SU-DHL-6 (cell line): ENCODE measurements around the gene RASL11A.

ENCODE experiments used
- H2AFZ ChIP-seq: fragments of 200-600 bp; sonication (generic); 2 replicates; pipeline ENCODE4 v1.6.1; 2014; ENCODE audit warnings: low read depth, mild to moderate bottlenecking, moderate library complexity, mixed read lengths, antibody characterized with exemption, low read length; ENCODE audit not compliant: severe bottlenecking
- H3F3A ChIP-seq: fragments of 200-600 bp; shearing (Covaris generic); 2 replicates; pipeline ENCODE4 v1.6.0; 2016; ENCODE audit warnings: antibody characterized with exemption, mild to moderate bottlenecking; ENCODE audit not compliant: insufficient read depth
- H3K27ac ChIP-seq: fragments of 200-600 bp; sonication (generic); 2 replicates; pipeline ENCODE4 v1.5.1; 2016; ENCODE audit warnings: low read depth, mild to moderate bottlenecking, low read length, moderate library complexity, mixed read lengths
- H3K27me3 ChIP-seq: fragments of 200-600 bp; sonication (generic), shearing (Covaris generic); 2 replicates; pipeline ENCODE4 v1.6.0; 2014; ENCODE audit warnings: mild to moderate bottlenecking, low read length
- H3K36me3 ChIP-seq: fragments of 200-600 bp; sonication (generic); 2 replicates; pipeline ENCODE4 v1.6.1; 2014; ENCODE audit warnings: mild to moderate bottlenecking, low read length, mixed read lengths
- H3K4me2 ChIP-seq: fragments of 300-600, 200-600 bp; shearing (Covaris generic), sonication (generic); 2 replicates; pipeline ENCODE4 v1.6.0; 2014; ENCODE audit warnings: low read length, low read depth, mild to moderate bottlenecking; ENCODE audit not compliant: poor library complexity, severe bottlenecking
- H3K4me3 ChIP-seq: fragments of 200-600 bp; sonication (generic); 2 replicates; pipeline ENCODE4 v1.5.1; 2014; ENCODE audit warnings: antibody characterized with exemption, low read length, mild to moderate bottlenecking, mixed read lengths; ENCODE audit not compliant: insufficient read depth, poor library complexity, severe bottlenecking
- H3K79me2 ChIP-seq: fragments of 200-600 bp; sonication (generic); 2 replicates; pipeline ENCODE4 v1.6.1; 2014; ENCODE audit warnings: mild to moderate bottlenecking, low read length, moderate library complexity; ENCODE audit not compliant: insufficient read depth
- H3K9ac ChIP-seq: fragments of 200-600 bp; sonication (generic); 2 replicates; pipeline ENCODE4 v1.7.0; 2014; ENCODE audit warnings: mild to moderate bottlenecking, low read length
- H3K9me2 ChIP-seq: fragments of 200-600 bp; sonication (generic); replicated peaks from 2 replicates; pipeline ENCODE4 v1.6.1; 2014; ENCODE audit warnings: low read length; ENCODE audit not compliant: insufficient read depth
- H3K9me3 ChIP-seq: fragments of 200-600 bp; sonication (generic); 2 replicates; pipeline ENCODE4 v1.6.1; 2014; ENCODE audit warnings: low read length, mixed read lengths; ENCODE audit not compliant: insufficient read depth
- H4K20me1 ChIP-seq: fragments of 200-600 bp; sonication (generic); 2 replicates; pipeline ENCODE4 v1.6.1; 2014; ENCODE audit warnings: low read depth, mild to moderate bottlenecking, antibody characterized with exemption, low read length, moderate library complexity, mixed read lengths
- EZH2phosphoT487 ChIP-seq: fragments of 200-600 bp; sonication (generic), shearing (Covaris generic); conservative IDR thresholded peaks from 2 replicates; pipeline ENCODE4 v1.6.1; 2018; ENCODE audit warnings: mild to moderate bottlenecking, antibody characterized with exemption, low read length, moderate library complexity, mixed read lengths
- TF ChIP-seq, protein P1 (sequence below): fragments of 200-600 bp; sonication (generic); IDR thresholded peaks from one replicate; pipeline ENCODE4 v1.5.1; 2017; ENCODE audit warnings: antibody characterized with exemption, mild to moderate bottlenecking, low read length, moderate library complexity; ENCODE audit not compliant: insufficient read depth, poor library complexity, severe bottlenecking

Gene RASL11A

DNA sequence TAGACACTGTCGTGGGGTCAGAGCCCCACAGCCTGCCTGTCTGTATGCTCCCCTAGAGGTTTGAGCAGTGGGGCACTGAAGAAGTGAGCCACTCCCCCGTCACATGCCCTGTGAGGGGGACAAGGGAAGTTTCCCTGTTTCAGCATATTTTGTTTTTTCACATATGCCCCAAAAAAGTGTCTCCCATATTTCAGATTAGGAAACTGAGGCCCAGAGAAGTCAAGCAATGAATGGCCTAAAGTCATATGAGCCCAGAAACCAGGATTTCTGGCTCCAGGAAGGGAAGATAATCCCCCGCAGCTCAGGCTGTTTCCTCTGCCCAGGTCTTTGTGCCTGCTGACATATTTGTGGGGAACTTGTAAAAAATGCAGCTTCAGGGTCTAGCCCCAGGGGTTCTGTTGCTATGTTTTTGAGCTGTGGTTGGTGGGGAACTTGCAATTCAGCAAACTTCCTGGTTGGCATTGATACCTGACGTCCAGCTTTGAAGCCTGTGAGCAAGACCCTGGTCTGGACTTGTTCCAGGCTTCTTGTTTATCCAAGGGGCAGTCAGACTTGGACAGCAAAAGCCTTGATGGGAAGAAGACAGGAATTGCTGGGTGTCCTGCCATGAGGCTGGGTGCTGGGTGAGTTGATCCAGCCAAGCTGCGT is 9.5 kb downstream of the RASL11A start:
- Histone ChIP-seq H3K4me3 (no peak overlapping the region), H3K4me2 (no peak overlapping the region), H3K9me3 (no peaks in the 10 kb centered on the region), H3K27me3 (no peaks in the 10 kb centered on the region), H3K9ac (no peak overlapping the region), H3K27ac (no peak overlapping the region), H3K79me2 (no peaks in the 10 kb centered on the region), H3F3A (no peaks in the 10 kb centered on the region), H3K9me2 (no peaks in the 10 kb centered on the region), H4K20me1 (no peaks in the 10 kb centered on the region), H3K36me3 (no peaks in the 10 kb centered on the region), H2AFZ (no peak overlapping the region)
- no peak for TF ChIP-seq EZH2phosphoT487
- TF ChIP-seq, protein P1, sequence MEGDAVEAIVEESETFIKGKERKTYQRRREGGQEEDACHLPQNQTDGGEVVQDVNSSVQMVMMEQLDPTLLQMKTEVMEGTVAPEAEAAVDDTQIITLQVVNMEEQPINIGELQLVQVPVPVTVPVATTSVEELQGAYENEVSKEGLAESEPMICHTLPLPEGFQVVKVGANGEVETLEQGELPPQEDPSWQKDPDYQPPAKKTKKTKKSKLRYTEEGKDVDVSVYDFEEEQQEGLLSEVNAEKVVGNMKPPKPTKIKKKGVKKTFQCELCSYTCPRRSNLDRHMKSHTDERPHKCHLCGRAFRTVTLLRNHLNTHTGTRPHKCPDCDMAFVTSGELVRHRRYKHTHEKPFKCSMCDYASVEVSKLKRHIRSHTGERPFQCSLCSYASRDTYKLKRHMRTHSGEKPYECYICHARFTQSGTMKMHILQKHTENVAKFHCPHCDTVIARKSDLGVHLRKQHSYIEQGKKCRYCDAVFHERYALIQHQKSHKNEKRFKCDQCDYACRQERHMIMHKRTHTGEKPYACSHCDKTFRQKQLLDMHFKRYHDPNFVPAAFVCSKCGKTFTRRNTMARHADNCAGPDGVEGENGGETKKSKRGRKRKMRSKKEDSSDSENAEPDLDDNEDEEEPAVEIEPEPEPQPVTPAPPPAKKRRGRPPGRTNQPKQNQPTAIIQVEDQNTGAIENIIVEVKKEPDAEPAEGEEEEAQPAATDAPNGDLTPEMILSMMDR = no peak

DNA sequence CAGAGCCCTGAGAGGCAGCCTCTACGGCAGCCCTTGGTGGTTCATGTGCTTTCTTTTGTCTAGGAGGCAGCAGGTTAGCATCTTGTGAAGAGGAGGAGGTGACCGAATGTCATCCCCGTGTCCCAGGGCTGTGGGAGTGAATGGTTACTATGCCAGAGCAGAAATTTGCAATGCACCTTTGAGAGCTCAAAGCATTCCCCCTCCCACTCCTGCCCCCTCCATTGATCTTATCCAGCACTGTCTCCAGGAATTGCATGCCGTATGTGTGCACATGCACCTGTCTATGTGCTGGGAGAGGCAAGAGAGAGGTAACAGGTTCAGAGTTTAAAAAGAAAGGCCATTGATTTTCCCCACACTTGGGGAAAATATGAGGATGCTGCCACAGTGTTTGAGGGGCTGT is 10.2 kb downstream of the RASL11A start:
- Histone ChIP-seq H3K36me3 (no peaks in the 10 kb centered on the region), H3K9me2 (no peaks in the 10 kb centered on the region), H3K27me3 (no peaks in the 10 kb centered on the region), H3K27ac (no peak overlapping the region), H3K4me2 (no peak overlapping the region), H3F3A (no peaks in the 10 kb centered on the region), H3K9me3 (no peaks in the 10 kb centered on the region), H3K4me3 (no peak overlapping the region), H3K9ac (no peak overlapping the region), H4K20me1 (no peaks in the 10 kb centered on the region), H2AFZ (no peak overlapping the region), H3K79me2 (no peaks in the 10 kb centered on the region)
- TF ChIP-seq EZH2phosphoT487 = no peak
- TF ChIP-seq, protein P1 = no peak

DNA sequence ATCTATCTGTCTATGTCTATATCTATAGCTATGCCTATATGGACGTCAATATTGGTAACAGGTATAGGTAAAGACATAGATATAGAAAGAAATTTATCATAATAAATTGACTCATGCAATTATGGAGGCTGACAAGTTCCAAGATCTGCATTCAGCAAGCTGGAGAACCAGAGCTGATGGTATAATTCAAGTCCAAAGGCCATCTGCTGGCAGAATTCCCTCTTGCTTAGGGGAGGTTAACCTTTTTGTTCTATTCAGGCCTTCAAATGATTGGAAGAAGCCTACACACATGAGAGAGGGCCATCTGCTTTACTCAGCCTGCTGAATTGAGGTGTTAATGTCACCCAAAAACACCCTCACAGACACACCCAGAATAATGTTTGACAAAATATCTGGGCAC is 10.8 kb downstream of the RASL11A start:
- TF ChIP-seq EZH2phosphoT487 = no peak
- TF ChIP-seq, protein P1 = no peak
- Histone ChIP-seq H3K4me2 (no peak overlapping the region), H3K36me3 (no peaks in the 10 kb centered on the region)

More for the DNA sequence above, 10.8 kb downstream of the RASL11A start:
- Histone ChIP-seq H4K20me1 (no peaks in the 10 kb centered on the region), H2AFZ (no peak overlapping the region), H3K27ac (no peak overlapping the region), H3K9me3 (no peaks in the 10 kb centered on the region), H3K27me3 (no peaks in the 10 kb centered on the region), H3F3A (no peaks in the 10 kb centered on the region), H3K79me2 (no peaks in the 10 kb centered on the region), H3K9me2 (no peaks in the 10 kb centered on the region), H3K4me3 (no peak overlapping the region), H3K9ac (no peak overlapping the region)
